GM12801 (cell line): ENCODE data around the gene ALKBH7.

Experiments
- CTCF ChIP-seq: IDR thresholded peaks from one replicate; pipeline ENCODE4 v1.5.1; 2011; ENCODE audit warnings: control low read depth; ENCODE audit not compliant: insufficient read length; ENCODE audit errors: extremely low read depth

Gene ALKBH7

GRCh38 chr19:6375411-6376010, 2.9 kb downstream of the ALKBH7 start, which contains the start of gene PSPN:
Gene PSPN (minus strand): TSS chr19:6375933. CDS start chr19:6375849, 84 bp downstream.
- no peak for TF ChIP-seq CTCF

GRCh38 chr19:6376512-6377190, 4.1 kb downstream of the ALKBH7 start:
- no peak for TF ChIP-seq CTCF

- no peak for TF ChIP-seq CTCF
These were observed 5.4 kb downstream of the ALKBH7 start for GRCh38 chr19:6378041-6378440.

GRCh38 chr19:6378486-6378885, 5.9 kb downstream of the ALKBH7 start:
- TF ChIP-seq CTCF: no peak

- no peak for TF ChIP-seq CTCF
These were observed 7.2 kb downstream of the ALKBH7 start for GRCh38 chr19:6379744-6380143.

GRCh38 chr19:6381030-6381750, 8.6 kb downstream of the ALKBH7 start:
- TF ChIP-seq CTCF: no peak

- TF ChIP-seq CTCF: no peak
These were observed 10.6 kb downstream of the ALKBH7 start for GRCh38 chr19:6383188-6383587.
